Measurements from ENCODE around the gene NKX1-2. TPM values are rescaled to one million over a fixed set of nuclear protein-coding genes. Genes with fewer than 3 reads are reported as not detected.

NKX1-2 gene
- total RNA-seq, 2 experiments from 2014 or later = not detected

- TF ChIP-seq EZH2phosphoT487 (IDR thresholded peaks at IDR 0.05; ENCODE audit: borderline replicate concordance, low read depth, low read length) (no peak), CTCF (conservative IDR thresholded peaks at IDR 0.05; ENCODE audit: low read length) (no peak)
- Histone ChIP-seq H3K4me1 (ENCODE audit: insufficient read depth, low read length, poor library complexity, severe bottlenecking) (no peaks in the 10 kb centered on the region), H2AFZ (ENCODE audit: low read length) (no peak overlapping the region), H4K20me1 (ENCODE audit: insufficient read depth, low read length) (no peaks in the 10 kb centered on the region), H3K79me2 (ENCODE audit: insufficient read depth, low read depth, low read length) (no peaks in the 10 kb centered on the region), H3K27ac (ENCODE audit: low read depth, low read length, poor library complexity, severe bottlenecking) (no peak overlapping the region), H3K36me3 (ENCODE audit: insufficient read depth, low read length) (no peaks in the 10 kb centered on the region), H3K4me3 (ENCODE audit: low read depth, low read length, poor library complexity, severe bottlenecking) (no peak overlapping the region), H3K9me3 (ENCODE audit: low read length) (no peaks in the 10 kb centered on the region), H3K4me2 (ENCODE audit: low read length) (no peak overlapping the region), H3K9me2 (ENCODE audit: insufficient read depth, low read length) (no peaks in the 10 kb centered on the region)
- BruUV-seq (replicated peaks) = no TSS peak
- ChIA-PET CTCF (ENCODE audit: unreplicated experiment) (no interaction called here), POLR2A (no interaction called here)
- DNase-seq (ENCODE audit: low spot score) = no peak
- intact Hi-C loops (cut with micrococcal nuclease; ENCODE audit: unreplicated experiment) = no loop called here
Observed at GRCh38 chr10:124451276-124451675, 1.4 kb upstream of the NKX1-2 start.

GRCh38 chr10:124450783-124451057 is 885 bp upstream of the NKX1-2 start:
- BruUV-seq (replicated peaks) = no TSS peak
- H3K36me3 ChIP-seq (ENCODE audit: insufficient read depth, low read length) = no peaks in the 10 kb centered on the region
- no peak overlapping the region for H3K27ac ChIP-seq (ENCODE audit: low read depth, low read length, poor library complexity, severe bottlenecking)
- TF ChIP-seq CTCF (conservative IDR thresholded peaks at IDR 0.05; ENCODE audit: low read length) (no peak), EZH2phosphoT487 (IDR thresholded peaks at IDR 0.05; ENCODE audit: borderline replicate concordance, low read depth, low read length) (no peak)
- H3K4me3 ChIP-seq (ENCODE audit: low read depth, low read length, poor library complexity, severe bottlenecking) = no peak overlapping the region
- no peaks in the 10 kb centered on the region for H3K79me2 ChIP-seq (ENCODE audit: insufficient read depth, low read depth, low read length)
- no peaks in the 10 kb centered on the region for H3K9me2 ChIP-seq (ENCODE audit: insufficient read depth, low read length)
- CTCF ChIA-PET (ENCODE audit: unreplicated experiment) = no interaction called here
- POLR2A ChIA-PET = no interaction called here
- no peaks in the 10 kb centered on the region for H4K20me1 ChIP-seq (ENCODE audit: insufficient read depth, low read length)
- no peak overlapping the region for H3K4me2 ChIP-seq (ENCODE audit: low read length)
- intact Hi-C loops (cut with micrococcal nuclease; ENCODE audit: unreplicated experiment) = no loop called here
- no peak overlapping the region for H2AFZ ChIP-seq (ENCODE audit: low read length)
- H3K4me1 ChIP-seq (ENCODE audit: insufficient read depth, low read length, poor library complexity, severe bottlenecking) = no peaks in the 10 kb centered on the region
- no peaks in the 10 kb centered on the region for H3K9me3 ChIP-seq (ENCODE audit: low read length)
- DNase-seq (ENCODE audit: low spot score) = no peak

GRCh38 chr10:124449170-124450011 is 444 bp downstream of the NKX1-2 start:
- POLR2A ChIA-PET = no interaction called here

More at GRCh38 chr10:124449170-124450011, 444 bp downstream of the NKX1-2 start:
- no peaks in the 10 kb centered on the region for H3K79me2 ChIP-seq (ENCODE audit: insufficient read depth, low read depth, low read length)
- no peaks in the 10 kb centered on the region for H3K9me3 ChIP-seq (ENCODE audit: low read length)
- intact Hi-C loops (cut with micrococcal nuclease; ENCODE audit: unreplicated experiment) = no loop called here
- no peak for DNase-seq (ENCODE audit: low spot score)
- no TSS peak for BruUV-seq (replicated peaks)
- no peaks in the 10 kb centered on the region for H3K9me2 ChIP-seq (ENCODE audit: insufficient read depth, low read length)
- no peaks in the 10 kb centered on the region for H3K4me1 ChIP-seq (ENCODE audit: insufficient read depth, low read length, poor library complexity, severe bottlenecking)
- H4K20me1 ChIP-seq (ENCODE audit: insufficient read depth, low read length) = no peaks in the 10 kb centered on the region
- H3K36me3 ChIP-seq (ENCODE audit: insufficient read depth, low read length) = no peaks in the 10 kb centered on the region
- no peak overlapping the region for H3K27ac ChIP-seq (ENCODE audit: low read depth, low read length, poor library complexity, severe bottlenecking)
- CTCF ChIA-PET (ENCODE audit: unreplicated experiment) = no interaction called here
- no peak overlapping the region for H3K4me2 ChIP-seq (ENCODE audit: low read length)
- H3K4me3 ChIP-seq (ENCODE audit: low read depth, low read length, poor library complexity, severe bottlenecking) = no peak overlapping the region
- no peak for TF ChIP-seq CTCF (conservative IDR thresholded peaks at IDR 0.05; ENCODE audit: low read length)
- no peak overlapping the region for H2AFZ ChIP-seq (ENCODE audit: low read length)

Measured in OCI-LY7 (cell line).